NAMALWA (cell line): ENCODE measurements around the gene ELOVL5.
"Not testable (repeated sequence)": the region's sequence is repeated elsewhere in the genome, so short reads cannot be mapped to it uniquely, and the experiment has no call there.

ENCODE experiments used
- DNase-seq: peaks from one replicate; pipeline ENCODE4 v3.0.0-alpha.2; 2015; ENCODE audit warnings: low spot score

The ELOVL5 gene

DNA sequence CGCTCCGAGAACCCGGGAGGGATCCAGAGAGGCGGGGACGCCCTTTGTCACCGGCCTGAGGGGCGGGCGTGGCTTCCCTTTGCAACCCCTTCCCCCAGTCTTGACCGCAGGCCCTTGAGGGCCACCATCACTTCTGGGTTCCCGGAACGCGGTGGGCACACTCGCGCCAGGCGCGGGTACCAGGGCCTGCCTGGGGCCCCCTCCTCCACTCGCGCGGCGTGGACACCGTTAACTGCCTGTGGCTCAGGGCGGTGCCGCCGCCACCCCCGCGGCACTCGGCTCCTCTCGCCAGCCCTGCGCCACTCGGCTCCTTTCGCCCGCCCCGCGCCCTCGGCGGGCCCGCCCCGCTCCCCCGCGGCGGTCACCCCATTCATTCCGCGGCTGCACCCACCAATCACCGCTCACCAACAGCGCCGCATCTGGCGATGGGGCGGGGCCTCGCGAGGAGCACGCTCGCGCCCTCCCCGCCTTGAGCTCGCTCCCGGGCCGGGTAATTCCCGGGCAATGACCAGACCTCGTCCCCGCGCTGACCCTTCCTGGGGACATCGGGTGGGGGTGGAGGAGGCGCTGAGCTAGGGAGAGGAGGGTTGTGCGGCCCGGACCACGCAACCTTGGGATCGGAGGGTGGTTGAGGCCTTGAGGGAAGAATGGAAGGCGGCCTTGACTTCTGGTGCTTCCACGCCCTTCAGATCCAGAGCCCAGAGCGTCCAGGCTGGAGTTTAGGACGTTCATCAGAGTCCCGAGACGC, 10.5 kb upstream of the ELOVL5 start:
- peak; percentile 93 for DNase-seq

DNA sequence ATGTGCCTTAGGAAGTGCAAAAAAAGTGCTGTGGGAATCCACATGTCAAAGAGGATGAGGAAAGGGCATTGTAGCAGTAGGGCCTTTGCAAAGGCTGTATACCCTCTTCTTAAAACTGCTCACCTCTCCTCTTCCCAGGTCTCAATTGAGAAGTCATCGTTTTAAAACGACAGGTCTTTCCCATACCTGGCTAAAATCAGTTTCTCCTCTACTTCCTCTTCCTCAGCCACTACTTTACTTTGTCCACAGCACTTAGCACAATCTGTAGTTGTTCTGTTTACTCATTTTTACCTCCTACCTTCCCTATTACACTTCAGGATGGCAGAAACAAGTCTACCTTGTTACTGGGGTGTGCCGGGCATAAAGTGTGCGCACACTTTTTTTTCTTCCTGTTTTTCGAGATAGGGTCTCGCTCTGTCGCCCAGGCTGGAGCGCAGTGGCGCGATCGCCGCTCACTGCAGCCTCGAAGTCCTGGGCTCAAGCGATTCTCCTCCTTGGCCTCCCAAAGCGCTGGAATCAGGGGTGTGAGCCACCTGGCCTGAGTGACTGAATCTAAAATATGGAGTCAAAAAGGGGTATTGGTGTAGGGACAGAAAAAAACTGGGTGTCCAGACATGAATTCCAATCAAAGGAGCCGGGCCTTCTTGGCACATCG, 9.8 kb upstream of the ELOVL5 start:
- peak; percentile 71 for DNase-seq

GRCh38 chr6:53357576-53358360, 9.0 kb upstream of the ELOVL5 start:
- no peak for DNase-seq

- DNase-seq, result no peak
Observed at GRCh38 chr6:53353624-53354023, 4.9 kb upstream of the ELOVL5 start.

DNA sequence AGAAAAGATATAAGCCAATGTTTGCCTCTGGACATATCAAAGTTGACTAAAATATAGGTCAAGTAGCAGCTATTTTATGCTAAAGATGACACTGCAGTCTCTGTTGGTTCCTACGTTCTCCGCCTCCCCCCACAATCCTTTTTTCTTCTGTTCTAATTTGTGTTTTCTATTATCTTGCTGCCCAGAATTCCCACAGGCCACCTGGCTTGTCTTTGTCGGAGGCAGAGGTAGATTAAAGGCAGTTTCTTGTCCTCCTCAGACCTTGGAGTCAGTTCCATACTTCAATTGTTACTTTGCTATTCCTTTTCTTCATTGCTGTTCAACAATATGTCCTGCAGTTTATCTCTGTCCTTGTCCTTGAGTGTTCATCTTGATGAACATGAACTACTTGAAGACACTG, 3.6 kb upstream of the ELOVL5 start:
- no peak for DNase-seq

DNA sequence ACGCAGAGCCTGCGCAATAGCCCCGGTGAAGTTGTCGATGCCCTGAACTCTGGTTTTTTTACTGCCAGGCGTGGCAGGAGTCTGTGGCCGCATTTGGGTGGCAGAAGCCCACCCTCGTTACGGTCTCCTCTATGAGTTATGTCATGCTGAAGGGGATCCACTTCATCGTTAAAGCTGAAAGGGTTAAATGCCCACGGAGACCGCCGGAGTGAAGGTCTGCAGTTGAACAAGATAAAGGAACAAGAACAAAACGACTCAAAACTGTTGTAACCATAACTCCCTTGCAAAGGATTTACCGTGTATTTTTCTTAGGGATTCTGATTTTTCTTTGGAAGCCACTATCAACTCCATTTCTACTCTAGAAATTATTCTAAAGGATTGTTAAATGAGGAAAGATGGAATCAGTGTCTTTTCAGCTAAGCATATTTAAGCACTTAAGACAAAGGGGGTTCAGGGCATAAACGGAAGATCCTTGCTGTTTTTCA, 501 bp upstream of the ELOVL5 start:
- no peak for DNase-seq

DNA sequence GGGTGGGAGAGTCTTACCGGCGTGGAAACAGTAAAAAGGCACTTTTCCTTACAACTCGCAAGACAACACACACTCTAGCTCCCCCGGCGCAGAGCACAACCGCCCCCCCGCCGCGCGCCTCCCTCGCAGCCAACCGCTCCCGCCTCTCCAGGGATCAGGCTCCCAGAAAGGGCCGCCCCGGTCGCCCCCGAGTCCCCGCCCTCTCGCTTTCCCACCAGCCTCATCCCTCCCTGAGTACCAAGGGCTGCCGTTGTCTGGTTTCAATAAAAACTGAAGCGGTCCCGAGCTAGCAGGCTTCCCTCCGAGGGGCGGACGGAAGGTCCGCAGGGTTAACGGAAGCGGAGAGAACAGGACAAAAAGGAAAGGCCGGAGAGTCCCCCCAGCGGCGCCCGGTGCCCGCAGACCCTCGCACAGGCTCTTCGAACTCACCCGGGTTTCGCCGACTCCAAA, 804 bp downstream of the ELOVL5 start:
- DNase-seq, result peak; percentile 62

- DNase-seq, result peak; percentile 66
Observed at GRCh38 chr6:53347250-53347920, 1.4 kb downstream of the ELOVL5 start.

GRCh38 chr6:53346049-53346448, 2.7 kb downstream of the ELOVL5 start:
- DNase-seq, result not testable (repeated sequence)

DNA sequence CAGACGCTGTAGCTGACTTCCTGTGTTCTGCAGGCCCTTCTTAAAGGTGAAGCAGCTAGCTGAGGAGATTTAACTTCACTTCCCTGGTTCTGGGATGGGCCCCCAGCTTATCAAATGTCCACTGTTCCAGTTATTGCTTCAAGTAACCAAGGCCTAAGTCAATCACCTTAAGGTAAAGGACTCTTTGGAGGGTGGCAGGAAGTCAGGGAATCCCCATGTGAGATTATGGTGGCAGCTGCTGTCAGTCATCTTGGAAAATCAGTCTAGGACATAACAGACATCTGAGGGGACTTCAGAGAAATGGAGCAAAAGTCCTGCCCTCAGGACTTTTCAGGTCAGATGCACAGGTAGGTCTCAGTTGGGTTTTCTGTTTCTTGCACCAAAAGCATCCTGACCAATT, 3.8 kb downstream of the ELOVL5 start:
- no peak for DNase-seq

- no peak for DNase-seq
Observed at GRCh38 chr6:53343092-53343491, 5.7 kb downstream of the ELOVL5 start.

GRCh38 chr6:53342217-53342616, 6.5 kb downstream of the ELOVL5 start:
- DNase-seq, result no peak

DNA sequence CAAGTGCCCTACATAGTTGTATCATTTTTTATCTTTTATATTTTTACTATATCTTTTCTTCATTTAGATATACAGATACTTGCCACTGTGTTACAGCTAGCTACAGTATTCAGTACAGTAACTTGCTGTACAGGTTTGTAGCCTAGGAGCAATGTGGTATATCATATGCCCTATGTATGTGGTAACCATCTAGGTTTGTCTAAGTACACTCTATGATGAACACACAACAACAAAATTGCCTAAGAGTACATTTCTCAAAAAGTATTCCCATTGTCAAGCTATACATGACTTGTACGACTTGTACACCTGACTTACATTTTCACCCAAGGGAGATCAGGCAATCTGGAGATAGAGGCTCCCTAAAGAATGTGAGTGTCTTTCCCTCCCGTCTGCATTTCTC, 8.2 kb downstream of the ELOVL5 start:
- DNase-seq, result no peak

- DNase-seq, result no peak
Observed at GRCh38 chr6:53339424-53339823, 9.3 kb downstream of the ELOVL5 start.

DNA sequence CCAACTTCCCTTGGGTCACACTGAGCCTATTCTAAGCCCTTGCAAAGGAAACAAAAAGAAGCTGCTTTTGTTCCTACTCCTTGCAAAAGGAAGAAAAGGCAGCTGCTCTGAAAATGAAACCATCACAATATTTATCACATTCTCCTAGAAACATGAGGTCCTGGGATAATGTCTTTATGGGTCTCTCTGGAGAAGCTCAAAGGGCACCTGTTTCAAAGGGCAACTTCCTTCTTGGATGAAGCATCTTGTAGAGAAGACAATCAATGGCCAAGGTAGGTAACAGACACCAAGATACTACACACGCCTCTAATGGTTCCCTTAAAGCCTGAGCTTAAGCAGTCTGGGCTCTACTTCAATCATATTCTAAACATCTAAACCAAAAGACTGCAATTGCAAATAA, 10.4 kb downstream of the ELOVL5 start:
- DNase-seq, result no peak

GRCh38 chr6:53336070-53336469, 12.7 kb downstream of the ELOVL5 start:
- no peak for DNase-seq

DNA sequence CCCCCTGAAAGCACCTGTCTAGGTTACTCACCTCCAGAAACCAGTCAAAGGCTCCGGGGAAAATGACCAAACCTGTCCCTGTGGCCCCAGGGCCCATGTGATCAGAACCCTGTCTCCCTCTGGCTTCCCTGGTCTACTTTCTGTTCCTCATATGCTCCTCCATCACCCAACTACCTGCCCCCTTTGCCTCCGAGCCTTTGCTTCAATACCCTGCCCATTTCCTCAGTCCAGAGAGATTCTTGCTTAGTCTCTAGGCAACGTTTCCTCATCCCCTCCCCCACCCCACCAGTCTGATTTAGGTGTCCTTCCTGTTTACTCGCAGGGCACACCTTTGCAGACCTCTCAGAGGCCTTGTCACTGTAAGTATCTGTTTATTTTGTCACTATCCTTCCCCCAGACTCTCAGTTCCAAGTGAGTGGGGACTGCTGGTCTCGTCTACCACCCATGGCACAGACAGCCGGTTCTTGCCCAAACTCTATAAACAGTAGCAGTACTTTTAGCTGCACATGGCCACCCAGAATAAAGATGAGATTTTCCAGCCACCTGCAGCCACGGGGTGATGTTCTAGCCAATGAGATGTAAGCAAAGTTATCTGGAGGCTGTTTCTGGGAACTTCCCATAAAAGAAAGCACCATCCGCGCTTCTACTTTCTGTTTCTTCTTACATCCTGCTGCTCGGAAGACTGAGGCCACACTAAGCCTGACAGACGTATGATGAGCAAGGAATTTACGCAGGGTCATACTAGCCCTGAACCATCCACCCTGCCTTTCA, 13.3 kb downstream of the ELOVL5 start:
- peak; percentile 73 for DNase-seq

DNA sequence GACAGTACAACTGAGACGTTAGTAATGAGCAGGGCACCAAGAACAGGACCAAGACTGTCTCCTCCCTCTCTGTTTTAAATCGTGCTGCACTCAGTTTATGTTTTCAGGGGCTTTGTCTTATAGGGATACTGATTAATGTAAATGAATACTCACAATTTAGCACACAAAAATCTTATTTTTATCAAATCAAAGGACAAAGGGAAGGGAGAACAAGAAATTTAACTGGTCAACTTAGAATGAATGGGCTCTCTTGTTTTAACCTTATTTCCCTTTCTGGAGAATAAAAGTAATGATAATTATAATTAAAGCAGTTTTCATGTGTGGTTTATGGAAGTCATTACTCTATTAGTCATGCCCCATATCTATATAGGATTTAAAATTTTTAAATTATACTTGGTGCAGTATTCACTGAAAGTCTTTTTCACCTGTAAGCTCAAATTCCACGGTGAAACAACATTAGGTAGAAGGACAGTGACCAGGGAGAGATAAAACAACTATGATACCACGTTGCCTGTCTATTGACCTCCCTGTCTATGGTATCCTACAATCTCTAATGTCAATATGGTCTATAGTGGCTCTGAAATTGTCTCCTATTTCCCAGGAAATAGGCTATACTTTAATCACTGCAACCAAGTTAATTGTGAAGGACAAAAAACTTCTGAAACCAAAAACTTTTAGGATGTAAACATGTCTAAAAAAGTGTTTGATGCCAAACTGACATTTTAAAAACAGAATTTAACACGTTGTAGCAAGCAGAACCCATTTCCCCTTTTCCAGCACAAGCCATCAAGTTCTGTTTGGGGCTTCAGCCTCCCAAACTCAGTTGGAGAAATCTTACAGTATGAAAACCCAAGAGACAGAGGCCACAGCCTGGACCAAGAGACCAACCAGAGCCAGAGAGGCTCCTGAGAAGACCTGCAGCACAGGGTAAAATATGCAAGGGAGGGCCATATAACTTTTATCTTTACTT, 15.0 kb downstream of the ELOVL5 start:
- DNase-seq, result no peak

- no peak for DNase-seq
Observed at GRCh38 chr6:53331678-53332077, 17.1 kb downstream of the ELOVL5 start.

DNA sequence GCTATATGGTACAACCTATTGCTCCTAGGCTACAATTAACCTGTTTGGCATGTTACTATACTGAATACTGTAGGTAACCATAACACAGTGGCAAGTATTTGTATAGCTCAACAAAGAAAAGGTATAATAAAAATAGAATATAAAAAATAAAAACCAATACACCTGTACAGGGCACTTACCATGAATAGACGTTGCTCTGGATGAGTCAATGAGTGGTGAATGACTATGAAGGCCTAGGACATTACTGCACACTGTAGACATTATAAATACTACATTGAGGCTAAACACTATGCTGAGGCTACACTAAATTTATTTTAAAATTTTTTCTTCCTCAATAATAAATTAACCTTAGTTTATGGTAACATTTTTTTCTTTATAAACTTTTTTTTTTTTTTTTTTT, 18.6 kb downstream of the ELOVL5 start:
- DNase-seq, result no peak
